Breast epithelium (tissue), 4 donors: ENCODE data around the gene ARHGEF28. TPM values are rescaled to one million over a fixed set of nuclear protein-coding genes. Genes with fewer than 3 reads are reported as not detected.
A peak's percentile ranks its signal among the peaks of the same experiment; 100 is the strongest.

Source experiments
- DNase-seq, 2 donors: peaks; one replicate each; pipeline ENCODE4 v3.0.0-alpha.2; 2019; ENCODE audit warnings: low spot score in 2 of 2
- H3K27ac ChIP-seq, 2 donors: fragments of 200-600 bp; sonication (generic) in 1 of 2; one replicate each; pipeline ENCODE4 v1.5.1; 2016 to 2019; ENCODE audit warnings: mild to moderate bottlenecking in 1 of 2
- H3K27me3 ChIP-seq, 2 donors: fragments of 200-600 bp; sonication (generic) in 1 of 2; one replicate each; pipeline versions ENCODE4 v1.5.1 to v1.6.0; 2017 to 2019; ENCODE audit warnings: control low read depth in 1 of 2, mild to moderate bottlenecking in 1 of 2
- H3K36me3 ChIP-seq: fragments of 200-600 bp; one replicate; pipeline ENCODE4 v1.5.1; 2019
- H3K4me1 ChIP-seq, 2 donors: fragments of 200-600 bp; sonication (generic); one replicate each; pipeline ENCODE4 v1.5.1; 2016 to 2019; ENCODE audit warnings: control low read depth in 1 of 2
- H3K4me3 ChIP-seq, 3 donors: fragments of 200-600 bp; sonication (generic); 1 replicate in 2 of 3; 2 replicates in 1 of 3; pipeline ENCODE4 v1.5.1; 2016 to 2019; ENCODE audit warnings: mild to moderate bottlenecking in 3 of 3, moderate library complexity in 2 of 3
- H3K9me3 ChIP-seq, 2 donors: fragments of 200-600 bp; sonication (generic) in 1 of 2; one replicate each; pipeline ENCODE4 v1.5.1; 2016 to 2019; ENCODE audit warnings: control low read depth in 1 of 2
- POLR2A ChIP-seq: fragments of 450-650 bp; IDR thresholded peaks from one replicate; pipeline ENCODE4 v1.6.1; 2016; ENCODE audit warnings: antibody characterized with exemption, mild to moderate bottlenecking, moderate library complexity
- POLR2AphosphoS5 ChIP-seq, 3 donors: sonication (generic); formaldehyde crosslinking; IDR thresholded peaks; one replicate each; pipeline ENCODE4 v1.6.1; 2017; ENCODE audit warnings: antibody characterized with exemption in 3 of 3
- intact Hi-C: fragments of 100-400 bp; cut with DNase I; formaldehyde crosslinking; loops from one replicate; pipeline ENCODE4 v1.15.1; 2023; ENCODE audit warnings: low total_unique reads
- total RNA-seq, 3 donors: library from RNA; depleted of rRNA; stranded (reverse); fragments of >200 nt; gene quantifications; one replicate each; pipeline ENCODE4 v1.1.0, GENCODE V29; 2016
- TF ChIP-seq, protein P1 (sequence below), 3 donors: fragments of 450-650 bp; IDR thresholded peaks; one replicate each; pipeline ENCODE4 v1.5.1; 2016 to 2017; ENCODE audit warnings: antibody characterized with exemption in 3 of 3, mild to moderate bottlenecking in 3 of 3, moderate library complexity in 3 of 3

ARHGEF28 gene
- total RNA-seq, 3 donors from 2014 or later, result 11.4 to 65.4 (median 31.5) TPM

DNA sequence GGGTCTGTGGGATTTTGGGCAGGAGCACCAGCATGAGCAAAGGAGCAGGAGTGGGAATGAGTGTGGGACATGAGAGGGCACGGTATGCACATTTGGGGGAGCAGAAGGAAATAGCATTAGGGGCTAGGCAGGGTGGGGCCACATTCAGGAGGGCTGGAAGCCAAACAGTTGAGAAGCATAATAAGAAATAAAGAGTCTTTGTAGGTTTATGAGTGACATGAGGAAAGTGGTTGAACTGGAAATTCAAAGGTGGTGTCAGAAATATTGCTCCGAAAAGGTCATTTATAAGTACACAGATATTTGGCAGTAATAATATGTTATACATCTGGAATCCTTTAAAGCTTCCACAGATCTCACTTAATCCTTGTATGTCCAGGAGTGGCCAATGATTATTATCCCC, 26.4 kb downstream of the ARHGEF28 start:
- TF ChIP-seq, protein P1, sequence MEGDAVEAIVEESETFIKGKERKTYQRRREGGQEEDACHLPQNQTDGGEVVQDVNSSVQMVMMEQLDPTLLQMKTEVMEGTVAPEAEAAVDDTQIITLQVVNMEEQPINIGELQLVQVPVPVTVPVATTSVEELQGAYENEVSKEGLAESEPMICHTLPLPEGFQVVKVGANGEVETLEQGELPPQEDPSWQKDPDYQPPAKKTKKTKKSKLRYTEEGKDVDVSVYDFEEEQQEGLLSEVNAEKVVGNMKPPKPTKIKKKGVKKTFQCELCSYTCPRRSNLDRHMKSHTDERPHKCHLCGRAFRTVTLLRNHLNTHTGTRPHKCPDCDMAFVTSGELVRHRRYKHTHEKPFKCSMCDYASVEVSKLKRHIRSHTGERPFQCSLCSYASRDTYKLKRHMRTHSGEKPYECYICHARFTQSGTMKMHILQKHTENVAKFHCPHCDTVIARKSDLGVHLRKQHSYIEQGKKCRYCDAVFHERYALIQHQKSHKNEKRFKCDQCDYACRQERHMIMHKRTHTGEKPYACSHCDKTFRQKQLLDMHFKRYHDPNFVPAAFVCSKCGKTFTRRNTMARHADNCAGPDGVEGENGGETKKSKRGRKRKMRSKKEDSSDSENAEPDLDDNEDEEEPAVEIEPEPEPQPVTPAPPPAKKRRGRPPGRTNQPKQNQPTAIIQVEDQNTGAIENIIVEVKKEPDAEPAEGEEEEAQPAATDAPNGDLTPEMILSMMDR (IDR thresholded peaks at IDR 0.05), result no peak
- TF ChIP-seq POLR2AphosphoS5 (IDR thresholded peaks at IDR 0.05), result no peak
- no peak overlapping the region for H3K4me3 ChIP-seq
- no peaks in the 10 kb centered on the region for H3K36me3 ChIP-seq
- H3K4me1 ChIP-seq, result no peaks in the 10 kb centered on the region
- intact Hi-C loops, result no loop called here
- no peaks in the 10 kb centered on the region for H3K27me3 ChIP-seq
- H3K27ac ChIP-seq, result no peak overlapping the region
- no peak for DNase-seq
- no peaks in the 10 kb centered on the region for H3K9me3 ChIP-seq

DNA sequence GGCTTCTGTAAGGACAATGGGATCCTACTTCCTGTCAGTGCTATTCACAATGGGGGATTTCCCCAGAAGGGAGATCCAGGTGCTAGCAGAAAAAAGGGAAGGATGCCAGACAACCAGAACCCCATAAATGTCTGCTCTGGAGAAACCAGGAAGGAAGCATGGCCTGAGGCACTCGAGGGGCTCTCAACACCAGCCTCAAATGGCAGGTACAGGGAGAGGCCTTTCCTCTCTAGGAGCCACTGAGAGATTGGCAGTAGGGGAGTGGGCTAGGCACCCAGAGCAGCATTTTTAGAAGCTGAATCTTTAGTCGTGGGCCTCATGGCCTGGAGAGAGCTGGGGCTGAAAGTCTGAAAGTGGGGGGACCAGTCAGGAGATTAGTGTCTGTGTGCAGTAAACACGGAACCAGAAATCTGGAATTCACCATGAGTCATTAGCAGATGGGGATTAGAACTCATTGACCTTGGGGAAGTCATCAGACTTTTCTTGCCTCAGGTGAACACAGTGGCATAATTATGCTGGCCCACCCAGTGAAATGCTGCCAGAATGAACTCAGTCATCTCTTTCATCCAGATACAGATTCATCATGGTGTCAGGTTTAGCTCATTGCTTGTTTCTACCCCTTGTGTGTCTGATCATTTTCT, 28.3 kb downstream of the ARHGEF28 start:
- no peaks in the 10 kb centered on the region for H3K4me1 ChIP-seq
- peak overlapping the region in 1 of 2 donors; percentile 41 for H3K27ac ChIP-seq
- H3K9me3 ChIP-seq, result no peaks in the 10 kb centered on the region
- no peaks in the 10 kb centered on the region for H3K36me3 ChIP-seq
- TF ChIP-seq, protein P1 (IDR thresholded peaks at IDR 0.05), result no peak
- TF ChIP-seq POLR2AphosphoS5 (IDR thresholded peaks at IDR 0.05) (no peak), POLR2A (no peak)
- no peak for DNase-seq
- intact Hi-C loops, result no loop called here
- no peaks in the 10 kb centered on the region for H3K27me3 ChIP-seq
- no peak overlapping the region for H3K4me3 ChIP-seq

DNA sequence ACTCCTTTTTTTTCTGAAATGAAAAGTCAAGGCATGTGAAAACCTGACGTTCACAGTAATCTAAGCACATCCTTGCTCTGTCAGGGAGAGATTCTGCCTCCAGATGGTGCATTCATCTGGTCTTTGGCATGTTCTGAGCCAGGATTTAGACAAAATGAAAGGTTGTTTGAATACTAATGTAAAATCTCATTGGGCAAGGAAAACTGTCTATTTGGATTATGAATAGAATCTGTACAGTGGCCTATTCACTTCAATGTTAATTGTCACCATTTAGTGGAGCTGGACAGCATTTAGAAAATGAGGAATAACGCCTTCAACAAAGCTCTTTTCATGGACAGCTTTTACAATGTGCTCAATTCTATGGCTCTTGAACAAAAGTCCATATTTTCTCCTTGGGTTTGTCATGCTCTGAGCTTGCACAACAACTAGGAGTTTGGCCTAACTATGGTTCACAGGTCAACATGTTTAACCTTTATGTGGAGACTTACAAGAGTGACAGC, 28.9 kb downstream of the ARHGEF28 start:
- DNase-seq, result no peak
- Histone ChIP-seq H3K9me3 (no peaks in the 10 kb centered on the region), H3K27ac (peak overlapping the region in 1 of 2 donors; percentile 41), H3K4me1 (no peaks in the 10 kb centered on the region), H3K36me3 (no peaks in the 10 kb centered on the region), H3K27me3 (no peaks in the 10 kb centered on the region), H3K4me3 (no peak overlapping the region)
- intact Hi-C loops, result no loop called here
- TF ChIP-seq POLR2AphosphoS5 (IDR thresholded peaks at IDR 0.05), result no peak
- TF ChIP-seq, protein P1 (IDR thresholded peaks at IDR 0.05), result no peak
- no peak for TF ChIP-seq POLR2A

DNA sequence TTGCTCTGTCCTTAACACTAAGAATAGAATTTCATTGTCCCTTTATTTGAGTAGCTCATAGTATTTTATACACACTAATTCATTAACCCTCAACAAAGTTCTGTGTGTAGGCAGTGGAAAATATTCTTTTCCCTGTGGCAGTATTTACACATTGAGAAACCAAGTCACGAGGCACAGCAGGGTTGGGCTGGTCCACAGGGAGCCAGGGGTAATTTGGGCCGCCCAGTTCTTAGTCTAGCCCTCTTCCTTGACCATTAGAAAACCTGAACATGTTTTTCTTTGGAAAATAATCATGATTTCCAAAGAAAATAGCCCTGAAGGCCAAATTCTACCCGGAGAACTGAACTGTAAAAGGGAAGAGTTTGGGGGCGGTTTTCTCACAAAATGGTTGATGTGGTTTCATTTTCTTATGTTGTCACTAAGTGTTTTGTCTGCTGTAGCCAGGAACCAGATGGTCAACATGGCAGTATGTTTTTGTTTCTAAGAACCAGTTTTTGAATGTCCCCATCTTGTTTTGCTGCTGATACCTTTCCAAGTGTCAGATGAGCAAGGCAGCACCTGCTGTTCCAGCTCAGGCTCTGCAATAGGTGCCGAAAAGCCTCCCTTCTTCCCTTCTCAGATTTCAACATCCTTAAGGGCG, 29.6 kb downstream of the ARHGEF28 start:
- no peaks in the 10 kb centered on the region for H3K9me3 ChIP-seq
- DNase-seq, result no peak
- TF ChIP-seq POLR2A (no peak), POLR2AphosphoS5 (IDR thresholded peaks at IDR 0.05) (no peak)
- TF ChIP-seq, protein P1 (IDR thresholded peaks at IDR 0.05), result no peak
- peak overlapping the region in 1 of 2 donors; percentile 41 for H3K27ac ChIP-seq
- no peaks in the 10 kb centered on the region for H3K36me3 ChIP-seq
- no peaks in the 10 kb centered on the region for H3K27me3 ChIP-seq
- H3K4me1 ChIP-seq, result no peaks in the 10 kb centered on the region
- intact Hi-C loops, result no loop called here
- no peak overlapping the region for H3K4me3 ChIP-seq

DNA sequence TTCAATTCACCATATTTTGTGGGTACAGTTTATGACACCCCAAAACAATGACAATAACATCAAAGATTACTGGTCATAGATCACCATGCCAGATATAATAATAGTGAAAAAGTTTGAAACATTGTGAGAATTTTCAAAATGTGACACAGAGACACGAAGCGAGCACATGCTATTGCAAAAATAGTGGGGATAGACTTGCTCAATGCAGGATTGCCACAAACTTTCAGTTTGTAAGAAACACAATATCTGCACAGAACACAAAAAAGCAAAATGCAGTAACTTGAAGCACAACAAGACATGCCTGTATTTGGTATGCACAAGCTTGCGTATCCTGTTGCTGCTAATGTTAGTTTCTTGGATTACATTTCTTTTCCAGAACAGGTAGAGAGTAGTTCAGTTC, 35.8 kb downstream of the ARHGEF28 start:
- H3K36me3 ChIP-seq, result no peaks in the 10 kb centered on the region
- DNase-seq, result no peak
- intact Hi-C loops, result no loop called here
- H3K9me3 ChIP-seq, result no peaks in the 10 kb centered on the region
- no peaks in the 10 kb centered on the region for H3K4me1 ChIP-seq
- H3K27me3 ChIP-seq, result no peaks in the 10 kb centered on the region
- no peak overlapping the region for H3K4me3 ChIP-seq
- TF ChIP-seq, protein P1 (IDR thresholded peaks at IDR 0.05), result no peak
- no peak for TF ChIP-seq POLR2A
- TF ChIP-seq POLR2AphosphoS5 (IDR thresholded peaks at IDR 0.05), result no peak
- H3K27ac ChIP-seq, result no peak overlapping the region
